B cell (primary cell): Measurements from ENCODE around the gene TMEM255B. TPM values are rescaled to one million over a fixed set of nuclear protein-coding genes. Genes with fewer than 3 reads are reported as not detected.

Experiments used
- ATAC-seq: fragments of 200-7000 bp; cut with Tn5 transposase; one replicate; pipeline ENCODE4 v1.10.0; 2021; ENCODE audit warnings: low read depth, mild to moderate bottlenecking, moderate number of reproducible peaks, moderate library complexity
- CTCF ChIA-PET: fragments of 350-600 bp; sonication (Branson Sonifier 250); formaldehyde crosslinking; loops from one replicate; lab custom pipeline; 2021; ENCODE audit warnings: antibody characterized with exemption, inconsistent platforms; lab: Charles Lee
- POLR2A ChIA-PET: fragments of 350-600 bp; sonication (Branson Sonifier 250); formaldehyde crosslinking; loops from one replicate; lab custom pipeline; 2021; ENCODE audit warnings: antibody characterized with exemption; lab: Charles Lee
- DNase-seq: peaks from one replicate; pipeline ENCODE4 v3.0.0; 2013
- H2AFZ ChIP-seq: 2 replicates; pipeline ENCODE4 v1.6.1; 2012; ENCODE audit warnings: mild to moderate bottlenecking, low read depth, low read length; ENCODE audit not compliant: insufficient read depth, poor library complexity, severe bottlenecking
- H3K27ac ChIP-seq, 2 donors: 1 replicate in 1 of 2; 2 replicates in 1 of 2; pipeline ENCODE4 v1.5.1; 2012 to 2013; ENCODE audit warnings: low read length in 2 of 2, mild to moderate bottlenecking in 2 of 2, moderate library complexity in 1 of 2
- H3K27me3 ChIP-seq, 4 experiments: fragments of 200-600 bp in 1 of 4; sonication (generic) in 1 of 4; replicated peaks in 1 of 4; 1 replicate in 2 of 4; 2 replicates in 2 of 4; pipeline versions ENCODE4 v1.6.1 to v1.7.0; 2013 to 2016; ENCODE audit warnings: low read length in 3 of 4, mild to moderate bottlenecking in 2 of 4, mixed read lengths in 1 of 4, moderate library complexity in 1 of 4; ENCODE audit not compliant: insufficient read depth in 4 of 4, control insufficient read depth in 3 of 4; ENCODE audit errors: control extremely low read depth in 1 of 4
- H3K36me3 ChIP-seq, 2 experiments: replicated peaks in 1 of 2; 1 replicate in 1 of 2; 2 replicates in 1 of 2; pipeline versions ENCODE4 v1.6.1 to v1.7.1; 2013; ENCODE audit warnings: low read length in 1 of 2; ENCODE audit not compliant: insufficient read depth in 2 of 2, control insufficient read depth in 1 of 2; ENCODE audit errors: control extremely low read depth in 1 of 2, extremely low read depth in 1 of 2
- H3K4me1 ChIP-seq, 2 donors: fragments of 200-600 bp in 1 of 2; sonication (generic) in 1 of 2; 1 replicate in 1 of 2; 2 replicates in 1 of 2; pipeline versions ENCODE4 v1.5.1 to v1.6.1; 2013 to 2017; ENCODE audit warnings: low read length in 2 of 2; ENCODE audit not compliant: control insufficient read depth in 2 of 2, insufficient read depth in 2 of 2
- H3K4me2 ChIP-seq: replicated peaks from 2 replicates; pipeline ENCODE3; 2012; ENCODE audit warnings: mild to moderate bottlenecking, low read depth, low read length; ENCODE audit not compliant: poor library complexity, severe bottlenecking
- H3K4me3 ChIP-seq, 5 experiments: fragments of 200-600 bp in 1 of 5; sonication (generic) in 1 of 5; 1 replicate in 3 of 5; 2 replicates in 2 of 5; pipeline versions ENCODE4 v1.5.1 to v1.7.0; 2011 to 2016; ENCODE audit warnings: low read length in 4 of 5, mild to moderate bottlenecking in 4 of 5, low read depth in 2 of 5, control low read depth in 1 of 5, moderate library complexity in 1 of 5; ENCODE audit not compliant: insufficient read depth in 1 of 5; ENCODE audit errors: control extremely low read depth in 1 of 5, extremely low read depth in 1 of 5
- H3K79me2 ChIP-seq: fragments of 200-600 bp; sonication (generic); one replicate; pipeline ENCODE4 v1.6.0; 2016; ENCODE audit warnings: low read length; ENCODE audit not compliant: control insufficient read depth, insufficient read depth
- H3K9ac ChIP-seq: fragments of 200-600 bp; sonication (generic); 2 replicates; pipeline ENCODE4 v1.6.1; 2017; ENCODE audit warnings: mild to moderate bottlenecking, low read length, moderate library complexity
- H3K9me3 ChIP-seq, 3 donors: one replicate each; pipeline versions ENCODE4 v1.6.1 to v1.7.1; 2013; ENCODE audit warnings: low read length in 2 of 3; ENCODE audit not compliant: control insufficient read depth in 2 of 3, insufficient read depth in 1 of 3; ENCODE audit errors: control extremely low read depth in 1 of 3
- H4K20me1 ChIP-seq: 2 replicates; pipeline ENCODE4 v1.6.0; 2012; ENCODE audit warnings: mild to moderate bottlenecking, low read length; ENCODE audit not compliant: insufficient read depth, control insufficient read depth, poor library complexity, severe bottlenecking
- H3K27ac Mint-ChIP-seq: one replicate; pipeline ENCODE4 v1.8.0; 2021; ENCODE audit warnings: mixed read lengths
- H3K27me3 Mint-ChIP-seq: one replicate; pipeline ENCODE4 v1.8.0; 2021; ENCODE audit warnings: mixed read lengths
- H3K4me1 Mint-ChIP-seq: one replicate; pipeline ENCODE4 v1.8.0; 2021; ENCODE audit warnings: mixed read lengths
- H3K4me3 Mint-ChIP-seq: one replicate; pipeline ENCODE4 v1.8.0; 2021; ENCODE audit warnings: mixed read lengths
- H3K9me3 Mint-ChIP-seq: one replicate; pipeline ENCODE4 v1.8.0; 2022; ENCODE audit warnings: mixed read lengths; ENCODE audit not compliant: insufficient read depth
- EZH2 ChIP-seq: IDR thresholded peaks from 2 replicates; pipeline ENCODE4 v1.6.1; 2012; ENCODE audit warnings: borderline replicate concordance, low read depth, mild to moderate bottlenecking, moderate library complexity, low read length; ENCODE audit not compliant: insufficient read depth, poor library complexity, severe bottlenecking
- WGBS: methylation state at CpG from one replicate; pipeline ENCODE4 v1.1.5; 2013; ENCODE audit warnings: missing lambda C conversion rate; ENCODE audit not compliant: insufficient coverage; 5-methylcytosine and 5-hydroxymethylcytosine counted together
- intact Hi-C: fragments of 100-400 bp; cut with micrococcal nuclease; formaldehyde crosslinking; loops from one replicate; pipeline ENCODE4 v1.10.0; 2022
- polyA plus RNA-seq: library from polyadenylated mRNA; depleted of rRNA; stranded (reverse); fragments of >200 nt; gene quantifications from 2 replicates; pipeline ENCODE4 v1.2.3, GENCODE V29; 2012
- total RNA-seq, 2 donors: library from RNA; stranded (reverse); fragments of 120-200 nt in 1 of 2; gene quantifications; 1 replicate in 1 of 2; 2 replicates in 1 of 2; pipeline versions ENCODE4 v1.2.3 to v1.2.4, GENCODE V29; 2013 to 2022
- TF ChIP-seq, protein P1 (sequence below): fragments of 200-600 bp; IDR thresholded peaks from one replicate; pipeline ENCODE4 v1.8.0; 2022; ENCODE audit warnings: antibody characterized with exemption, mild to moderate bottlenecking

The TMEM255B gene
- total and polyA plus RNA-seq, 2 donors (not counting 1 experiment from before 2014, with no cell fraction given) = 2.1 to 8.2 TPM

- CTCF ChIA-PET = no interaction called here
- H4K20me1 ChIP-seq = no peaks in the 10 kb centered on the region
- ATAC-seq (no peak), DNase-seq (no peak)
- H3K27me3 ChIP-seq = no peaks in the 10 kb centered on the region
- no peak overlapping the region for H2AFZ ChIP-seq
- peaks cover 5% of the 10 kb centered on the region for H3K9me3 Mint-ChIP-seq
- no peak overlapping the region for H3K4me3 Mint-ChIP-seq
- no peak overlapping the region for H3K27ac Mint-ChIP-seq
- TF ChIP-seq EZH2 = no peak
- TF ChIP-seq, protein P1, sequence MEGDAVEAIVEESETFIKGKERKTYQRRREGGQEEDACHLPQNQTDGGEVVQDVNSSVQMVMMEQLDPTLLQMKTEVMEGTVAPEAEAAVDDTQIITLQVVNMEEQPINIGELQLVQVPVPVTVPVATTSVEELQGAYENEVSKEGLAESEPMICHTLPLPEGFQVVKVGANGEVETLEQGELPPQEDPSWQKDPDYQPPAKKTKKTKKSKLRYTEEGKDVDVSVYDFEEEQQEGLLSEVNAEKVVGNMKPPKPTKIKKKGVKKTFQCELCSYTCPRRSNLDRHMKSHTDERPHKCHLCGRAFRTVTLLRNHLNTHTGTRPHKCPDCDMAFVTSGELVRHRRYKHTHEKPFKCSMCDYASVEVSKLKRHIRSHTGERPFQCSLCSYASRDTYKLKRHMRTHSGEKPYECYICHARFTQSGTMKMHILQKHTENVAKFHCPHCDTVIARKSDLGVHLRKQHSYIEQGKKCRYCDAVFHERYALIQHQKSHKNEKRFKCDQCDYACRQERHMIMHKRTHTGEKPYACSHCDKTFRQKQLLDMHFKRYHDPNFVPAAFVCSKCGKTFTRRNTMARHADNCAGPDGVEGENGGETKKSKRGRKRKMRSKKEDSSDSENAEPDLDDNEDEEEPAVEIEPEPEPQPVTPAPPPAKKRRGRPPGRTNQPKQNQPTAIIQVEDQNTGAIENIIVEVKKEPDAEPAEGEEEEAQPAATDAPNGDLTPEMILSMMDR = no peak
- no peaks in the 10 kb centered on the region for H3K4me1 Mint-ChIP-seq
- H3K36me3 ChIP-seq = no peaks in the 10 kb centered on the region
- H3K4me2 ChIP-seq = no peak overlapping the region
- no peak overlapping the region for H3K9ac ChIP-seq
- no peaks in the 10 kb centered on the region for H3K27me3 Mint-ChIP-seq
- H3K9me3 ChIP-seq = peaks cover 0 to 51% (median 15%) of the 10 kb centered on the region in 3 donors
- intact Hi-C loops = no loop called here
- WGBS = 12% methylated on average over 2 of the region's 2 CpGs
- H3K4me3 ChIP-seq = no peak overlapping the region
- POLR2A ChIA-PET = no interaction called here
- peaks cover 1% of the 10 kb centered on the region for H3K79me2 ChIP-seq
- no peaks in the 10 kb centered on the region for H3K4me1 ChIP-seq
- H3K27ac ChIP-seq = no peak overlapping the region
Observed at GRCh38 chr13:113809934-113810333, 50.9 kb downstream of the TMEM255B start.

DNA sequence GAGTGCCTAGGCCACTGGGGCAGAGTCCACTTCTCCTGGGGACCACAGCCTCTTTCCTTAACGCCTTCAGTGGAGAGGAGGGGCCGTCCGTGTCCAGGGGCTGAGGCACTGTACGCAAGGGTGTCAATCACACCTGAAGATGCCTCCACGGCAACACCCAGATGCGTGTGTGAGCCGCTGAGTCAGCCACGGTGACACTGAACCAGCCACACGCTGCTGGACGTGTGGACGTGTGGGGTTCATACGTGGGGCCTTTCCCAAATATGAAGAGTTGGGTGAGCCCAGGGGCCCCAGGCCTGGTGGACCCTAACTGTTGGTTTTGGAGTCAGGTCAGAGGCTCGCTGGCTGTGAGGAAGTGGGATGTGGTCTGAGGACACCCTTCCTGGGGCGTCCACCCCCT is 51.6 kb downstream of the TMEM255B start:
- H3K9ac ChIP-seq = no peak overlapping the region
- Mint-ChIP-seq H3K27me3 (no peaks in the 10 kb centered on the region), H3K4me3 (no peak overlapping the region), H3K4me1 (peaks cover 4% of the 10 kb centered on the region), H3K27ac (no peak overlapping the region), H3K9me3 (peaks cover 5% of the 10 kb centered on the region)
- H3K4me3 ChIP-seq = no peak overlapping the region
- peaks cover 0 to 4% of the 10 kb centered on the region in 2 donors for H3K4me1 ChIP-seq
- peaks cover under 1% of the 10 kb centered on the region for H4K20me1 ChIP-seq
- DNase-seq (no peak), ATAC-seq (no peak)
- no peak overlapping the region for H3K4me2 ChIP-seq
- ChIA-PET POLR2A (no interaction called here), CTCF (no interaction called here)
- H3K36me3 ChIP-seq = no peaks in the 10 kb centered on the region
- no peaks in the 10 kb centered on the region for H3K27me3 ChIP-seq
- H2AFZ ChIP-seq = no peak overlapping the region
- H3K79me2 ChIP-seq = peaks cover 8% of the 10 kb centered on the region
- intact Hi-C loops = no loop called here
- no peak overlapping the region for H3K27ac ChIP-seq
- WGBS = 90% methylated on average over 14 of the region's 14 CpGs
- peaks cover 0 to 58% (median 15%) of the 10 kb centered on the region in 3 donors for H3K9me3 ChIP-seq
- TF ChIP-seq, protein P1 = no peak
- no peak for TF ChIP-seq EZH2
